Right kidney (tissue), 9 donors: ENCODE results near the gene SAV1.
A peak's percentile ranks its signal among the peaks of the same experiment; 100 is the strongest.
"Not testable (repeated sequence)": the region's sequence is repeated elsewhere in the genome, so short reads cannot be mapped to it uniquely, and the experiment has no call there.

Experiments
- DNase-seq: peaks from one replicate; pipeline ENCODE4 v3.0.0-alpha.2; 2016
- long read RNA-seq, 8 donors: transcript quantifications; one replicate each; lab custom pipeline, GENCODE V29; 2026

SAV1 gene
- long read RNA-seq, donor 1, transcript SAV1-201 (5 exons, 3,063 nt): major isoform, 7 of 8 reads
- long read RNA-seq, donor 1, partial matches to known transcripts: 0 of 8 reads
- long read RNA-seq, donor 1, other reads (novel, unspliced or antisense): 0 of 8 reads
- long read RNA-seq, donor 2, transcript SAV1-201 (5 exons, 3,063 nt): major isoform, 5 of 5 reads
- long read RNA-seq, donor 2, partial matches to known transcripts: 0 of 5 reads
- long read RNA-seq, donor 2, other reads (novel, unspliced or antisense): 0 of 5 reads
- long read RNA-seq, donor 3, partial matches to known transcripts: 0 of 2 reads
- long read RNA-seq, donor 3, other reads (novel, unspliced or antisense): 0 of 2 reads
- long read RNA-seq, donor 4, transcript SAV1-201 (5 exons, 3,063 nt): major isoform, 7 of 18 reads
- long read RNA-seq, donor 4, partial matches to known transcripts: 11 of 18 reads
- long read RNA-seq, donor 4, other reads (novel, unspliced or antisense): 0 of 18 reads
- long read RNA-seq, donor 5, transcript SAV1-201 (5 exons, 3,063 nt): major isoform, 11 of 33 reads
- long read RNA-seq, donor 5, partial matches to known transcripts: 22 of 33 reads
- long read RNA-seq, donor 5, other reads (novel, unspliced or antisense): 0 of 33 reads
- long read RNA-seq, donor 6, transcript SAV1-201 (5 exons, 3,063 nt): major isoform, 7 of 8 reads
- long read RNA-seq, donor 6, partial matches to known transcripts: 0 of 8 reads
- long read RNA-seq, donor 6, other reads (novel, unspliced or antisense): 0 of 8 reads
- long read RNA-seq, donor 7: 0 reads
- long read RNA-seq, donor 8, transcript SAV1-201 (5 exons, 3,063 nt): major isoform, 7 of 7 reads
- long read RNA-seq, donor 8, partial matches to known transcripts: 0 of 7 reads
- long read RNA-seq, donor 8, other reads (novel, unspliced or antisense): 0 of 7 reads

- DNase-seq: peak; percentile 99
Measured at GRCh38 chr14:50667996-50668825, at the start of gene SAV1. TSS of gene SAV1 (minus strand) at chr14:50668306. CDS start at chr14:50667967, 339 bp downstream.

GRCh38 chr14:50717811-50718210 lies 49.7 kb upstream of the SAV1 start:
- no peak for DNase-seq

GRCh38 chr14:50714450-50715073 lies 46.5 kb upstream of the SAV1 start:
- DNase-seq: no peak

GRCh38 chr14:50711043-50711442 lies 42.9 kb upstream of the SAV1 start:
- no peak for DNase-seq

GRCh38 chr14:50705026-50705593 lies 37.0 kb upstream of the SAV1 start:
- DNase-seq: no peak

GRCh38 chr14:50704454-50705010 lies 36.4 kb upstream of the SAV1 start:
- no peak for DNase-seq

GRCh38 chr14:50697659-50698290 lies 29.7 kb upstream of the SAV1 start:
- no peak for DNase-seq

GRCh38 chr14:50694260-50694659 lies 26.2 kb upstream of the SAV1 start:
- not testable (repeated sequence) for DNase-seq

GRCh38 chr14:50688875-50689274 lies 20.8 kb upstream of the SAV1 start:
- DNase-seq: no peak

GRCh38 chr14:50679674-50680073 lies 11.6 kb upstream of the SAV1 start:
- no peak for DNase-seq

- no peak for DNase-seq
Measured at GRCh38 chr14:50678163-50678562, 10.1 kb upstream of the SAV1 start.

- DNase-seq: no peak
Measured at GRCh38 chr14:50677527-50678063, 9.5 kb upstream of the SAV1 start.

- no peak for DNase-seq
Measured at GRCh38 chr14:50676814-50677516, 8.9 kb upstream of the SAV1 start.

GRCh38 chr14:50675597-50675996 lies 7.5 kb upstream of the SAV1 start:
- DNase-seq: no peak

GRCh38 chr14:50670866-50671256 lies 2.8 kb upstream of the SAV1 start:
- no peak for DNase-seq

GRCh38 chr14:50670196-50670865 lies 2.2 kb upstream of the SAV1 start:
- DNase-seq: no peak

GRCh38 chr14:50669441-50669986 lies 1.4 kb upstream of the SAV1 start:
- no peak for DNase-seq

GRCh38 chr14:50668826-50669143 lies 679 bp upstream of the SAV1 start:
- DNase-seq: no peak

GRCh38 chr14:50667684-50667995 lies 466 bp downstream of the SAV1 start:
- no peak for DNase-seq
